PC-3 (cell line): Measurements from ENCODE around the gene NOCT. TPM values are rescaled to one million over a fixed set of nuclear protein-coding genes. Genes with fewer than 3 reads are reported as not detected.

Source experiments
- ATAC-seq: fragments of 200-7000 bp; cut with Tn5 transposase; 2 replicates; pipeline ENCODE4 v1.9.1; 2020; ENCODE audit warnings: mild to moderate bottlenecking, moderate library complexity
- BruUV-seq: library from RNA; stranded (reverse); fragments of 400-500 nt; replicated peaks from 2 replicates; lab custom pipeline; 2021; lab: Mats Ljungman, UMichigan
- CTCF ChIA-PET: fragments of 300-600 bp; sonication (Branson Sonifier 250); formaldehyde crosslinking; loops from one replicate; lab custom pipeline; 2022; ENCODE audit warnings: antibody characterized with exemption; lab: Charles Lee
- POLR2A ChIA-PET: fragments of 300-600 bp; sonication (Branson Sonifier 250); formaldehyde crosslinking; loops from one replicate; lab custom pipeline; 2022; ENCODE audit warnings: antibody characterized with exemption; ENCODE audit not compliant: unreplicated experiment; lab: Charles Lee
- DNase-seq: peaks from one replicate; pipeline ENCODE4 v3.0.0-alpha.2; 2015
- H2AFZ ChIP-seq: fragments of 300-600 bp; sonication (generic); 2 replicates; pipeline ENCODE4 v1.6.0; 2016; ENCODE audit warnings: antibody characterized with exemption, low read length
- H3F3A ChIP-seq: fragments of 300-600 bp; sonication (generic); one replicate; pipeline ENCODE4 v1.6.0; 2017; ENCODE audit warnings: antibody characterized with exemption, low read length, control low read depth, mild to moderate bottlenecking; ENCODE audit not compliant: unreplicated experiment
- H3K27ac ChIP-seq: fragments of 300-600 bp; sonication (generic); 2 replicates; pipeline ENCODE4 v1.5.1; 2016; ENCODE audit warnings: mild to moderate bottlenecking, low read length
- H3K27me3 ChIP-seq: fragments of 300-600 bp; sonication (generic); 2 replicates; pipeline ENCODE4 v1.6.1; 2016; ENCODE audit warnings: low read length, mixed read lengths
- H3K36me3 ChIP-seq: fragments of 300-600 bp; sonication (generic); 2 replicates; pipeline ENCODE4 v1.6.1; 2016; ENCODE audit warnings: low read depth, mixed run types, low read length, mixed read lengths
- H3K4me1 ChIP-seq: fragments of 300-600 bp; sonication (generic); 2 replicates; pipeline ENCODE4 v1.5.1; 2016; ENCODE audit warnings: low read length; ENCODE audit not compliant: insufficient read depth
- H3K4me2 ChIP-seq: fragments of 300-600 bp; sonication (generic); 2 replicates; pipeline ENCODE4 v1.6.0; 2016; ENCODE audit warnings: low read length
- H3K4me3 ChIP-seq: fragments of 300-600 bp; sonication (generic); 2 replicates; pipeline ENCODE4 v1.5.1; 2016; ENCODE audit warnings: mild to moderate bottlenecking, low read length, mixed read lengths
- H3K79me2 ChIP-seq: fragments of 300-600 bp; sonication (generic); 2 replicates; pipeline ENCODE4 v1.6.1; 2017; ENCODE audit warnings: low read length, mixed read lengths
- H3K9ac ChIP-seq: fragments of 300-600 bp; sonication (generic); 2 replicates; pipeline ENCODE4 v1.6.0; 2016; ENCODE audit warnings: mild to moderate bottlenecking, low read length
- H3K9me2 ChIP-seq: fragments of 300-600 bp; sonication (generic); replicated peaks from 2 replicates; pipeline ENCODE4 v1.6.1; 2016; ENCODE audit warnings: mixed run types, low read length, mixed read lengths
- H3K9me3 ChIP-seq: fragments of 300-600 bp; sonication (generic); 2 replicates; pipeline ENCODE4 v1.6.1; 2016; ENCODE audit warnings: low read length, mixed read lengths
- H4K20me1 ChIP-seq: fragments of 300-600 bp; sonication (generic); 2 replicates; pipeline ENCODE4 v1.6.1; 2016; ENCODE audit warnings: low read length, mixed read lengths
- CTCF ChIP-seq: fragments of 300-600 bp; sonication (generic); conservative IDR thresholded peaks from 2 replicates; pipeline ENCODE4 v1.5.1; 2017; ENCODE audit warnings: antibody characterized with exemption, low read depth, mild to moderate bottlenecking, low read length
- EZH2 ChIP-seq: fragments of 300-600 bp; sonication (generic); IDR thresholded peaks from one replicate; pipeline ENCODE4 v1.6.1; 2017; ENCODE audit warnings: antibody characterized with exemption, mild to moderate bottlenecking, low read length; ENCODE audit not compliant: unreplicated experiment
- EZH2phosphoT487 ChIP-seq: fragments of 300-600 bp; sonication (generic); IDR thresholded peaks from 2 replicates; pipeline ENCODE4 v1.6.1; 2018; ENCODE audit warnings: mild to moderate bottlenecking, antibody characterized with exemption, low read length, borderline replicate concordance
- intact Hi-C: fragments of 100-400 bp; cut with micrococcal nuclease; formaldehyde crosslinking; loops from 2 replicates; pipeline ENCODE4 v1.9.0; 2023
- total RNA-seq: library from RNA; depleted of rRNA; stranded (reverse); fragments of >200 nt; gene quantifications from 2 replicates; pipeline ENCODE4 v1.2.3, GENCODE V29; 2014

Gene NOCT
- total RNA-seq, 1 experiment from 2014 or later: 32.7 TPM

DNA sequence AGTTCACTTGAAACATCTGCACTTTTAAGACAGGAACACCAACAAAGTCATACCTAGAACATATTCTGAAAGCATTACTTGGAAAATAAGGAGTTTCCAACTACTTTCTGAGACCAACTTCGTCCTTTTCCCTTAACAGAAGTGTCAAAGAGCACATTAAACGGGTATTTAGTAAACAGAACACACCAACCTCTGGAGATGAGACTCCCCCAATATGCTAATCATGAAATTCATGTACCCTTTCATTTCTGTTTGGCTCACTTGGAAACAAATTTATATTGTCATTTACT is 69.2 kb downstream of the NOCT start:
- peak overlapping the region; percentile 97 for H3K9ac ChIP-seq
- H4K20me1 ChIP-seq: peaks cover 16% of the 10 kb centered on the region; the same call in 1 of the 2 replicates
- intact Hi-C loops: loop anchor here (1.0 to 5.0 kb wide), 3 partner anchors 54 to 218 kb away; partner anchors contain the start of genes ELF2, NAA15 and NDUFC1
- no peaks in the 10 kb centered on the region for H3K27me3 ChIP-seq
- H3K9me2 ChIP-seq: no peaks in the 10 kb centered on the region
- DNase-seq: no peak
- no TSS peak for BruUV-seq
- peak overlapping the region; percentile 90 for H3K27ac ChIP-seq
- H2AFZ ChIP-seq: peak overlapping the region; percentile 87
- peaks cover 41% of the 10 kb centered on the region for H3K79me2 ChIP-seq
- peak overlapping the region; percentile 85 for H3K4me3 ChIP-seq
- no peaks in the 10 kb centered on the region for H3K9me3 ChIP-seq
- peaks cover 13% of the 10 kb centered on the region; the same call in 1 of the 2 replicates for H3K4me1 ChIP-seq
- no peak for ATAC-seq
- peak overlapping the region; percentile 97 for H3K4me2 ChIP-seq
- ChIA-PET CTCF (interaction anchor here (1.0 kb wide), 1 partner anchor 54 kb away, joined by 4 read pairs; no protein-coding TSS in a partner anchor), POLR2A (no interaction called here)
- H3F3A ChIP-seq: no peaks in the 10 kb centered on the region
- TF ChIP-seq CTCF (no peak), EZH2phosphoT487 (no peak), EZH2 (no peak)
- no peaks in the 10 kb centered on the region; the same call in 1 of the 2 replicates for H3K36me3 ChIP-seq

GRCh38 chr4:139085141-139085540 is 69.6 kb downstream of the NOCT start:
- H3K27ac ChIP-seq: no peak overlapping the region
- H2AFZ ChIP-seq: peak overlapping the region; percentile 87
- BruUV-seq: no TSS peak
- H3K9ac ChIP-seq: peak overlapping the region; percentile 97
- no peaks in the 10 kb centered on the region for H3F3A ChIP-seq
- TF ChIP-seq EZH2phosphoT487 (no peak), CTCF (peak; percentile 56), EZH2 (no peak)
- H3K36me3 ChIP-seq: no peaks in the 10 kb centered on the region; the same call in 1 of the 2 replicates
- no peaks in the 10 kb centered on the region for H3K9me2 ChIP-seq
- H3K4me2 ChIP-seq: peak overlapping the region; percentile 97
- no peaks in the 10 kb centered on the region for H3K27me3 ChIP-seq
- no peaks in the 10 kb centered on the region for H3K9me3 ChIP-seq
- intact Hi-C loops: loop anchor here (1.0 kb wide), 1 partner anchor 55 kb away; no protein-coding TSS in a partner anchor
- CTCF ChIA-PET: interaction anchor here (2.1 kb wide), 1 partner anchor 55 kb away, joined by 9 read pairs; no protein-coding TSS in a partner anchor
- peaks cover 37% of the 10 kb centered on the region for H3K79me2 ChIP-seq
- H3K4me1 ChIP-seq: peaks cover 13% of the 10 kb centered on the region; the same call in 1 of the 2 replicates
- ATAC-seq: no peak
- peaks cover 16% of the 10 kb centered on the region; the same call in 1 of the 2 replicates for H4K20me1 ChIP-seq
- peak; percentile 19 for DNase-seq
- POLR2A ChIA-PET: no interaction called here
- H3K4me3 ChIP-seq: peak overlapping the region; percentile 85

DNA sequence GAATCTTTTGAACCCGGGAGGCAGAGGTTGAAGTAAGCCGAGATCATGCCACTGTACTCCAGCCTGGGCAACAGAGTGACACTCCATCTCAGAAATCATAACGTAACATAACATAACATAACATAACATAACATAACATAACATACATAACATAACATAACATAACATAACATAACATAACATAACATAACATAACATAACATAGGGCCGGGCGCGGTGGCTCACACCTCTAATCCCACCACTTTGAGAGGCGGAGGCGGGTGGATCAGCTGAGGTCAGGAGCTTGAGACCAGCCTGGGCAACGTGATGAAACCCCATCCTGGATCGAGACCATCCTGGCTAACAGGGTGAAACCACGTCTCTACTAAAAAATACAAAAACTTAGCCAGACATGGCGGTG is 76.7 kb downstream of the NOCT start:
- POLR2A ChIA-PET: no interaction called here
- CTCF ChIA-PET: no interaction called here
- Histone ChIP-seq H3K79me2 (no peaks in the 10 kb centered on the region), H3K9me2 (no peaks in the 10 kb centered on the region), H3K36me3 (no peaks in the 10 kb centered on the region), H3K9me3 (no peaks in the 10 kb centered on the region), H3K4me1 (no peaks in the 10 kb centered on the region), H3K27me3 (no peaks in the 10 kb centered on the region), H4K20me1 (no peaks in the 10 kb centered on the region), H3K27ac (no peak overlapping the region), H3K4me3 (no peak overlapping the region), H3K4me2 (no peak overlapping the region), H3F3A (no peaks in the 10 kb centered on the region), H2AFZ (no peak overlapping the region), H3K9ac (no peak overlapping the region)
- no TSS peak for BruUV-seq
- TF ChIP-seq CTCF: no peak
- TF ChIP-seq EZH2: no peak
- TF ChIP-seq EZH2phosphoT487: no peak
- ATAC-seq (no peak), DNase-seq (no peak)
- intact Hi-C loops: no loop called here
